Stimulated activated CD4-positive, alpha-beta T cell treated with anti-CD3 and anti-CD28 coated beads, Interleukin-1b, Interleukin-23, amount 100 ng/mL, for 24 hours (primary cell): ENCODE data around the gene IVNS1ABP.
"Not testable (repeated sequence)": the region's sequence is repeated elsewhere in the genome, so short reads cannot be mapped to it uniquely, and the experiment has no call there.

Experiments used
- DNase-seq, 4 experiments: peaks; one replicate each; pipeline ENCODE4 v3.0.0-alpha.2; 2020; ENCODE audit warnings: low read depth in 4 of 4, low spot score in 1 of 4

The IVNS1ABP gene

DNA sequence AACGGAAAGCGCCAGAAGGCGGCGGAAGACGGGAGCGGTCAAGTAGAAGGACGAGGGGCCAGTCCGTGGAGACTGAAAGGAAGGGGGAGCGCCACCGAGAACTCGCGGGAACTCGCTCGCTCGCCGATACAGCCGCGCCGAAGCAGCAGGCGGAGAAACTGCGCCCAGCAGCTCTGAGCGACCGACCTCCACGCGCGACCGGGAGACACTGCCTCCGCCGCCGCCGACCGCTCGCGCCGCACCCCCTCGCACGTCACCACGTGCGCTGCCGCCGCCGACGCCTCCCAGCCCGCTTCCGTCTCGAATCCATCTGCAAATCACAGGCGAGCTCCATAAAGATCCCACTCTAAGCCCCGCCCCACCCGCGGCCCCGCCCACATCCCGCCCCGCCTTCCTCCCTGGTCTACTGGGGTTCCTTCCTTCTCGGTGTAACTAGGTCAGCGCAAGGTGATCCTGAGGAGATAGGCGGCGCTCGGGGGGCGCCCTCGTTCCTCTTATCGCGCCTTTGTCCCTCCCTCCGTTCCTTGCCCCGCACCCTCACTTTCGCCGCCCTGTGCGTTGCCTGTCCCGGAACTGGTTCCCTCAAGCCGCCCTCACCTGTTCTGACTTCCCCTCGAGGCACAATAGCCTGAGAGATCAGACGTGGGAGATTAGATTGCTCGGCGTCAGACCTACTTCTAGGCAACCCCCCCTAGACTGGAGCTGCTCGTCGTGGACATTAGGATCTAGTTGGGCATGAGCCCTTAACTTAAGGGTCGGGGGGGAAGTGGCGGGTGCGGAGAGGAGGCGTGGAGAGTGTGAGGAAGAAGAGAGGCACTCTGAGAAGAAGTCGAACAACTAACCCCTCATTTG, at the start of gene IVNS1ABP:
IVNS1ABP (minus strand) TSS at position 210 of the 852 bp plus-strand sequence. CDS start 7,750 bp downstream, outside the sequence.
- DNase-seq: peak; percentile 82 to 88 (median 86)

DNA sequence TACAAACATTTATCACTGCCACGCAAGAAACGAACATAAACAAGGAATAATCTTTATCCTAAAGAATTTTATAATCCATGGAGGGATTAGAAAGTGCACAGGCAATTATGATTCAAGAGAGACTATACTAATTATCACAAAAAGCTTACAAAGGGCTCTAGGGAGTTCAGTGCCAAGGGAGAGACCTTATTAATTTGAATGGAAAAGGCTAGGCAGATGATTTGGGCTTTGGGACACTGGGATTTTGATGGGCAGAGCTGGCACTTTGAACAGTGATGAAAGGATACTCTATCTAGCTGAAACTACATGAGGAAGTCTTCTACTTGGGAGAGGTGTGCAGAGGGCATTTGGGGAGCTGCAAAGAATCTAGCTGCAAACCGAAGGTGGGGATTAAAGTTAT, 48.9 kb upstream of the IVNS1ABP start:
- DNase-seq: no peak

DNA sequence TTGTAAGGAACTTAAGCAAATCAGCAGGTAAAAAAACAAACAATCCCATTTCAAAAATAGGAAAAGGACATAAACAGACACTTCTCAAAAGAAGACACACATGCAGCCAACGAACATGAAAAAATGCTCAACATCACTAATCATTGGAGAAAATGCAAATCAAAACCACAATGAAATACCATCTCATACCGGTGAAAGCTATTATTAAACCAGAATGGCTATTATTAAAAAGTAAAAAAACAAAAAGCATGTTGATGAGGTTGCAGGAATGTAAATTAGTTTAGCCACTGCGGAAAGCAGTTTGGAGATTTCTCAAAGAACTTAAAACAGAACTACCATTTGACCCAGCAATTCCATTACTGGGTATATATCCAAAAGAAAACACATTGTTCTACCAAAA, 47.5 kb upstream of the IVNS1ABP start:
- not testable (repeated sequence) for DNase-seq

DNA sequence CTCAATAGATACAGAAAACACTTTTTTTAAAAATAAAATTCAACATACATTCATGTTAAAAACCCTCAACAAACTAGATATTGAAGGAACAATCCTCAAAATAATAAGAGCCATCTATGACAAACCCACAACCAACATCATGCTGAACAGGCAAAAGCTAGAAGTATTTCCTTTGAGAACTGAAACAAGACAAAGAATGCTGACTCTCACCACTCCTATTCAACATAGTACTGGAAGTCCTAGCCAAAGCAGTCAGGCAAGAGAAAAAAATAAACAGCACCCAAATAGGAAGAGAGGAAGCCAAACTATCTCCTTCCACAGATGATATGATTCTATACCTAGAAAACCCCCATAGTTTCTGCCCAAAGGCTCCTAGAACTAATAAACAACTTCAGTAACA, 46.2 kb upstream of the IVNS1ABP start:
- no peak for DNase-seq

DNA sequence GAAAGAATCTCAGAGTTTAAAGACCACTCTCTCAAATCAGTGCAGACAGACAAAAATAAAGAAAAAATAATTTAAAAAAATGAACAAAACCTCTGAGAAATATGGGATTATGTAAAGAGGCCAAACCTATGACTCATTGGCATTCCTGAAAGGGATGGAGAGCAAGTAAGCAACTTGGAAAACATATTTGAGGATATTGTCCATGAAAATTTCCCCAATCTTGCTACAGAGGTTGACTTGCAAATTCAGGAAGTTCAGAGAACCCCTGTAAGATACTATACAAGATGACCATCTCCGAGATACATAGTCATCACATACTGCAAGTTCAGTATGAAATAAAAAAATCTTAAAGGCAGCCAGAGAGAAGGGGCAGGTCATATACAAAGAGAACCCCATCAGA, 43.7 kb upstream of the IVNS1ABP start:
- no peak for DNase-seq

DNA sequence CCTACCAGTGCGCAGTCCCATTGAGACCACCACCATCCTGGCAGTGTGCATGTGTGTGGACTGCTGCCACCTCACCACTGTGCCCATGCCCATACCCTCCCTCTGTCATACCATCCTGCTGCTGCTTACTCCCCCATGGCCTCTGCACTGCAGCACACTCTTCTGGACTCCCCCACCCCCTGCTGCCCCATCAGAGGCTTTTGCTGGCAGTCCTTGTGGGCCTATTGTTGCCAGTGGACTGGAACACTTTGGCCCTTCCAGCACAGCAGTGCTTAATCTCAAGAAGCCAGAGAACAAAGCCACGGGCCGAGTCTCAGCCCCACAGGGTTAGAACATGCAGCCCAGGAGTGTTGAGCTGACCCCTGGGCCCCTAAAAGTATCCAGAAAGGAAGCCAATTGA, 41.9 kb upstream of the IVNS1ABP start:
- no peak for DNase-seq

DNA sequence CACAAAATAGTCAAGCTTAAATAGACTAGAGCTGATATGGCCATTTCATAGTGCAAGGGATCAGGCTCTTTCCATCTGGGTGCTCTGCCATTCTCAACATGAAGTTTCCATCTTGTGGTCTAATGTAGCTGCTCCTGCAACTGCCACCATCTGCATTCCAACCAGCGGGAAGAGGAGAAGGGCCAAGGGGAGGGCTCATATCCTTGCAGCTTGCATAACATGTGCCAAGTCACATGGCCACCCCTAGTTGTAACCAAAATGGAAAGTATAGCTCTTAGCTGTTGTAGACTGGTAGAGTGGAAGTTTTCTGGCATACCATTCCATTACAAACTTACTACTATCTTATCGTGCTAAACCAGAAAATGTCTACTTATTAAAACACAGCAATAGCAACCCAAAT, 38.9 kb upstream of the IVNS1ABP start:
- no peak for DNase-seq

DNA sequence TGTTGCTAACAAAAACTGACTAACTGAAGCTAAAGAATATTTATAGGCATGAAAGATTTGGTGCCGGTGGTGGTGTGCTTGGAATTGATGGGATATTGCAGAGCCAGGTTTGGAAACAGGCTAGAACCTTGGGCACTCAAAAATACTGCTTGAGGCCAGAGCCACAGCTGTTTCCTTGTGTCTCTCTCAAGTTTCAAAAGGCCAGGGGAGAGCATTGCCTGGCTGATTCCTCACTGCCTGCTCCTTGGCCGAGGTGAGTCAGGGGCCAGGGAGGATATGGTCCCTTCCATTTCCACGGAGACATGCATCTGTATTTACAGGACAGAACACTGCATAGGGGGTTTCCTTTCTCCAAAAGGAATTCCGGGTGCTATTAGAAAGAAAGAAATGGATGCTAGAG, 36.1 kb upstream of the IVNS1ABP start:
- no peak for DNase-seq

DNA sequence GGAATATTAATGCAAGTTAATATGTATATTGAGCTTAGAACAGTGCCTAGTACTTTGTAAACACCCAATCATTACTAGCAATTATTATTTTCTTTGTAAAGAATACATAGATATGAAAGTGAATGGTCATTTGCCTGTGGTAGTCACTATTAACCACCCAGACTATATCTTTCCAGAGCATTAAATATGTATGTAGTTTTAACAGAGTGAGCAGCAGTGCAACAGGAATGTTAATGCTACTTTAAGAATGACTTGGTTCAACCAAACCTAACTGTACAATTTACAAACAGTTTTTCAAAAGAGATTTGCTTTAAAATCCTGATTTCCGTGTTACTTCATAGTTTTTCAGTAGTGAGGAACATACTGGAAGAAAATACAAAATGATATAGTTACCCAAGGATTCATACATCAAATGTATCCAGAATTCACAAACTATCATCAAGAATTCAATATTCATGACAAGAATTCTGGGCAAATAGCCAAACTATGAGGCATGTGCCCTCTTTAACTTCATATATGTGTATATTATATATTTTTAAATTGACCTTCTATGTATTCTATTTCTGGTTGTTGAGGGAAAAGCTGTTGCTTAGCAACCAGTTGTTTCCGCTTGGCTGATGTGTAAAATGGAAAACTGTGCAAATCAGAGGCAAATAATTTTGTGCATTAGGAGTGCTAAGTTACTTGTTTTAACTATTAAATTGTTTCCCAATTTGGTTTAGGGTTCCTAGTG, 34.9 kb upstream of the IVNS1ABP start:
- no peak for DNase-seq

DNA sequence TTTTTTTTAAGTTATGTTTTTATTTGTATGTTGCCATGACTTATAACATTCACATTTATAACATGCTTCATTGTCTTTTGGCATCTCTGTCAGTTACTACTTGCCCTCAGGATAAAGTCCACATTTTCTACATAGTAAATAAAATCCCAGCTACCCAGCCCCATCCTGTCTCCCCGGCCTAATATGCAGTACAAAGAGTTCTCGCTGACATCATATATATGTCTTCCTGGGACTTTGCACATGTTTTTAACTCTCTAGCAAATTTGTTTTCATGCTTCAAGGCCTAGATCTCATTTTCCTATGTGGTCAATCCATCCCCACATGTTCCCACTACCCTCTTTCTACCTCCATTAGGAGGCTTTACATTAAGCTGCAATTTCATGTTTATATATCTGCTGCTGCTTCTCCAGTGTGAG, 33.0 kb upstream of the IVNS1ABP start:
- DNase-seq: no peak

DNA sequence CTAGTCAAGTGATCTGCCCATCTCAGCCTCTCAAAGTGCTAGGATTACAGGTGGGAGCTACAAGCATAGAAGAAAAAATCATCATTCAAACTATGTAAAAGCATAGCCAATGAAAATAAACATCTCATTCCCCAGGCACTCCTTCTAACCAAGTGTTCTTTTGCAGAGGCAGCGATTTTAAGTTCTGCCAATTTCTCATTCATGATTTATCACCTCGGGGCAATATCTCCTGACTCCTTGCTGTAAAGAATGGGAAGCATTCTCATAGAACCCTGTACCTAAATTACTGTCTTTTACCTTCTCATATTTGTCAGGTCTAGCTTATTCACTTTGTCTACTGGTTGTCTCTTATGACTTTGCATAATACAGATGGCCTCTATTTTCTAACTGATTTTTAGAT, 32.5 kb upstream of the IVNS1ABP start:
- no peak for DNase-seq

DNA sequence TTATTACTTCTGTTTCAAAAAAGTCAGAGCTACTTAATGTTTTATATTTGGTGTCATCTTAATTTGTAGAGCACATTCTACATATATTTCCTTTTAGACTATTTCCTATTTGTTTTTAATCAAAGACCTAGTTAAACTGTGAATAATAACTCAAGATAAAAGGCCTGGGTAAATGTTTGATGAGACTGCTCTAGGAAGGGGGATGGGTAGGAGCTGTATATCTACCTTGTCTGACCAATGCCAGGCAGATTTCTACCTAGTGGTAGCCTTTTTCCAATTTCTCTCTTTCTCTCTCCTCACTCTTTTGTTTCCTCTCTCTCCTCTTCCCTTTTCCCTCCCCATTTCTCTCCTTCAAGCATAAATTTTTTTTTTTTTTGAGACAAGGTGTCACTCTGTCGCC, 31.9 kb upstream of the IVNS1ABP start:
- DNase-seq: no peak

DNA sequence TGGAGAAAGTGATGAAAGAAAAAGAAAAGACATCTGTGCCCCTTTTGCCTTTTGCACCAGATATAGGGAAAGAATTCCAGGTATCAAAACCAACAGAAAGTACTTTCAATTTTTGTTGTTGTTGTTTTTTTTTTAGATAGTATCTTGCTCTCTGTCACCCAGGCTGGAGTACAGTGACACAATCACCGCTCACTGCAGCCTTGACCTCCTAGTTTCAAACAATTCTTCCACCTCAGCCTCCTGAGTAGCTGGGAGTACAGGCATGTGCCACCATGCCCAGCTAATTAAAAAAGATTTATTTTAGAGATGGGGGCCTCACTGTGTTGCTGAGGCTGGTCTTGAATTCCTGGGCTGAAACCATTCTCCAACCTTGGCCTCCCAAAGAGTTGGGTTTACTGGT, 31.3 kb upstream of the IVNS1ABP start:
- DNase-seq: no peak

DNA sequence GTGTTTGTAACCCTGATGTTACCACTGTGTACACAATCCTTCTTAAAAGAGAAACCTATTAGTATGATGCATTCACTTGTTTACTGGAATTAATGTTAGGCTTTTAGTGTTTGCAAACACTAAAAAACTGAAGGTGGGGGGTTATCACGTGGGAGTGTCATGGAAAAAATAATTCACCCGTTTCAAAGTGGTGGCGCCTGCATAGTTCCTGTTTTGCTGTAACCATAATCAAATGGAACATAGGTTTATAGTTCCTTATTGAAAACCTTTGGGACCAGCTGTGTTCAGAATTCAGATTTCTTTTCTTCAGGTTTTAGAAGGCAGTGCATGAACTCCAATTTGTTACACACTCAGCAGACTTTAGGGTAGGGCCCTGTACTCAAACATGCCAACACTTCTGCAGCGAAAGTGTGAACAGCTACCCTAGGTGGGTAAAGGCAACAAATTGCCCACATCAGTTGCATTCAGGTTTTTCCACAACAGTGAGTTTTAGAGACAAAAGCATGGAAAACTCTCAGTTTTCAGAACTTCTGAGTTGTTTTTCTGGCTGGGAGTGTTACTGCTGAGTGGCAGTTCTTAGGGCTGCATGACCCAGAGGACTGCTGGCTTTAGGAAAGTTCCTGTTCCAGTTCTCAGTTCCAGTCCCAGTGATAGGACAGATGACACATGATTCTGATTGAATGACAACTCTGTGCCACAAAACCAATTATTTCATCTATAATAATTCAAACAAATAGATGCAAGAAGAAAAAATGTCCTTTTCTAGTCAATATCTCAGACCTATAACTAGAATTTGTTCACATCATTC, 29.1 kb upstream of the IVNS1ABP start:
- DNase-seq: no peak

DNA sequence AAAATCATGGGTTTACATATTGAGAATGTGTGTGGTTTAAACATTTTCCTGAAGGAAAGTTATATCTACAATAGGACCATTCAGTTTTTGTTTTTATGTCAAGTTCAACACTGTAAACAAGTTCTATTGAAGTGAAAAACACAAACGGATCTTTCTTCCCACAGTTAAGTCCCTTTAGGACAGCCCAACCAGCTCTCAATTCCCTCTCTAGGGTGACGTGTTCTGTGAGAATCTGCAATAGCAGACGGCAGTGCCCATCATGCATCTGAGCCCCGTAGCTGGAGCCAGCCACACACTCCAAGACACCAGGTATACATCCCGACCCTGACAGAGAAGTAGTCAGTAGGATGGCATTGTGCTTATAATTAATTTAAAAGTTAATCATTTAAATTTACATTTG, 26.3 kb upstream of the IVNS1ABP start:
- DNase-seq: no peak

DNA sequence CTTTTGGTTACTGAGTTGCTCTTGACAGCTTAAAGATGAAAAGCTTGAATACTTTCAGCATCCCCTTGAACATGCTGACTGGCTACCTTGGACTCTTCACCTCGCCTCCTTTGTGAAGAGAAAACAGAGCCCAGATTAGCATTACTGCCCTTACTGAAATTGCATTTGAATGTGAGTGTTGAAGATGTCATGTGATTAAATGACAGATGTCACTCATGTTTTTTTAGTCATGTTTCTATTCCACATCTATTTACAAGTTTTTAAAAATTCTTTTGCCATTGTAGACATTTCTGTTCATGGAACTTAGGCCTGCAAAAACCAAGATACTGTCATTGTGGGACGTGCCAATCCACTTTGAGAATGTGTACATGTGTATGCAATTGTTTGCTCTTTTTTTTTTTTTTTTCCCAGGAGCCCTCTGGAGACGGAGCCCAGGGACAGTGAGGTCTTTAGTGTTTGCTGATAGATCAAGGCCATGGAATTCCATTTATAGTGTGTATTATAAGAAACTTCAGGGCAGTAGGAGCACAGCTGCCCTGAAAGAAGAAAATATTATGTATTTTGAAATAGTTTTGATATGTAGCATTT, 25.7 kb upstream of the IVNS1ABP start:
- no peak for DNase-seq

DNA sequence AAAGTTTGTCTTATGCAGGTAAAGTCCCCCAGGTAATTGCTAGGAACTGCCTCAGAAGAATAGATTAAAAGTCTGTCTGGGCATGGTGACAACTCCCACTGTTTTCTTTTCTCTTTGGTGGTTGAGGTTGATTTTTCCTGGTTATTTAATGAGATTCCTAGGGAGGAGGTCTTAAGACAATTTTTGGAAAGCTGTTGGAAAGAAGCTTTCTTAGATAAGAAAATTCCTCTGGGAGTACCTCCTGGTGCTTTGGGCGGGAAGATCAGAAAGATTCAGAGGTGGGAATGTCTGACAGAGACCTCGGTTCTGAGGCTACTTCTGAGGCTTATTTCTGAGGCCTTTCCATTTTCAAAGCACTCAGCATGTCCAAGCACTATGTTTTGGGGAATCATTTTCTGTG, 25.0 kb upstream of the IVNS1ABP start:
- no peak for DNase-seq

DNA sequence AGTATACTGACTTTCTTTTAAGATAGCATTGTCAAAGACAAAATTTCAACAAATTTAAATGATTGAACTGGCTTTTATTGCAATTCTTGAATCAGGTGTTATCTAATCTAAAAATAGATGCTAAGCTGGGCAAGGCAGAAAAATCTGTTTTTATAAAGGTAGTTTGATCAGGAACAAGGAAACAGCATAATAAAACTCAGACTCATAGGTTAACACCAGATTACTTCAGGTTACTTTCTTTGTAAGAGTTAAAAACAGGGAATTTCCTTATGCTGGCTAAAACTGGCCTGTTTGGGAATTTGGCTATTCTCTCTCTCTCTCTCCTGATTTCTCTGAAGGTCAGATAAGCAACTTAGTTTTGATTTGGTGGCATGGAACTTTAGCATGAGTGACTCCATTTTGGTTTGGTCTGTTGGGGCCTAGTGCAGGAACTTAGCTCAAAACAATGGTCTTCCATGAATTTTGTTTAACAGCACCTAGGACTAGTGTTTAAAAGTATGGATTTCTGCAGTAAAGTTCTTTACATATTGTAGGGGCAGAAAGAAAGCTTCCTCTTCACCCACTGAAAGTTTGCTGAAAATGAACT, 24.2 kb upstream of the IVNS1ABP start:
- DNase-seq: no peak

DNA sequence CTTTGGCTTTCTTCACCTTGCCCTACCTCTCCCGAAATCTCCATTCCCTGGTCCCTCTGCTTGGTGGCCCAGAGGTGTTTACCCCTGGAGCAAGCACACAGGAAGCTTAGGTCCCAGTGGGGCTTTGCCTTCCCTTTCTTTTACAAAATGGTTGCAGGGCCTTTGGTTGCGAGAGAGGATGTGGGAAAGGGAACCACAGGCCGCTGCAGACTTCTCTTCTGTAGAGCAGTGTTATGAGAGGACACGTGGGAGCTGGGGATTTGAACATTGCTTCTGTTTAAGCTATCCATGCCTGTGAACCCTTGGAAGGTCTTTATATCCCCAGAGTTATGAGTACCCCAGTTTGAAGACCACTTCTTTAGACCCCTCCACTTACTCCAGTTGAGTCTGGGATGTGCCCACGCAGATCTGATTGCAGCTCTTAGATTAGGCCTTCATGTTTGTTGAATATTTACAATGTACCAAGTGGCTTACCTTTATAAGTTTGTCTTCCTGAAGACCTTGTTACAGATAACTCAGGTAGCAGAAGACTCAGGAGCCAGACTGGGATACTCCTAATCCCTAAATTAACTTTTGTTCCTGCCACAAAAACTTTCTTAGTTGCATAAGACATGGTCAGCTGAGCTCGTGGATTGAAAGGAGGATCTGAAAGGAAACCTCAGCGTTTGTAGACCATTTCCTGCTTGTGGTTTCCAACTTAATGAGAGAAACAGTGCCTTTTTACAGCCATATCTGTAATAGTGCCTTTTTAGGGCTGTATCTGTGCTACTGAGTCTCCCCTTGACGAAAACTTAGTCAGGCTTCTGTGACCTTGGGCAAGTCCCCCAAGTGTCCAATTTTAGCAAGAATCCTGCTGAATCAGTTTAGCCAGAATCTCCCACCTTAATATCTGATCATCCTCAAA, 21.9 kb upstream of the IVNS1ABP start:
- no peak for DNase-seq

DNA sequence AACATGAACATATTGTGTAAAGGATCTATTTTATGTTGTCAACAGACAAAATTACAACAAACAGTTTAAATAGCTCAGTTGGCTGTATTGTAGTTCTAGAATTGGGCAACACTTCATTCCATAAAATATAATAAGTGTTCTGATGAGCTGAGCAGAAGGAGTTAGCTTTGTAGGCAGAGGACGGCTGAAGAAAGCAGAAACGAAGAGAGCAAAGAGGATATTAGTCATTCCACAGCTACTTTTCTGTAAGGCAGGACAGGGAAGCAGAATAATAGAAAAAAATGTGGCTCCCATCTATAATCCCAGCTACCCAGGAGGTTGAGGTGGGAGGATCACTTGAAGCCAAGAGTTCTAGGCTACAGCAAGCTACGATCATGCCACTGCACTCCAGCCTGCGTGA, 20.2 kb upstream of the IVNS1ABP start:
- DNase-seq: no peak
